Measurements from ENCODE around the gene MMRN1. TPM values are rescaled to one million over a fixed set of nuclear protein-coding genes. Genes with fewer than 3 reads are reported as not detected.

Gene MMRN1
- total RNA-seq, 4 donors from 2014 or later: 0.80 to 58.0 (median 14.8) TPM

DNA sequence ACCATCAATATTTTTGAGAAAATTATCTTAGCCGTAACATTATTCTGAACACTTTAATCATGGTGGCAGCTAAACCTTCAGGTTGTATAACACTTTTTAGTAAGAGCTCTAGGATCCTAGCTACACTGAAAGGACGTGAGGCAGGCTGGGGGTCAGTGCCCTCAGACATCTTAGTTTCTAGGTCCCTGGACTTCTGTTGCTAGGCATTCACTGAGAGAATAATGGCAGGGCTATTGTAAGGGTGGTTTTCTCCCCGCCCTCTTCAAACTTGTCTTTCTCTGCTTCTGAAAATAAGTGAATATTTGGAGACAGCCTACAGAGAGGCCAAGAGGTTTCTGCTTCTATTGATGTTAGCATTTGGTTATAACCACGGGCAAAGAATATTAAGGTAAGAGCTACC lies 15.4 kb upstream of the MMRN1 start:
- Histone ChIP-seq H3K9me3 (no peaks in the 10 kb centered on the region), H3K27ac (no peak overlapping the region), H3K36me3 (no peaks in the 10 kb centered on the region), H3K4me1 (no peaks in the 10 kb centered on the region), H3K27me3 (peaks cover 0 to 4% (median 0%) of the 10 kb centered on the region in 4 donors), H3K4me3 (no peak overlapping the region)
- no peak for DNase-seq
- intact Hi-C loops (cut with DNase I): no loop called here
- 76 to 85% methylated on average over 4 of the region's 4 CpGs for WGBS, 2 donors
- TF ChIP-seq, protein P1, sequence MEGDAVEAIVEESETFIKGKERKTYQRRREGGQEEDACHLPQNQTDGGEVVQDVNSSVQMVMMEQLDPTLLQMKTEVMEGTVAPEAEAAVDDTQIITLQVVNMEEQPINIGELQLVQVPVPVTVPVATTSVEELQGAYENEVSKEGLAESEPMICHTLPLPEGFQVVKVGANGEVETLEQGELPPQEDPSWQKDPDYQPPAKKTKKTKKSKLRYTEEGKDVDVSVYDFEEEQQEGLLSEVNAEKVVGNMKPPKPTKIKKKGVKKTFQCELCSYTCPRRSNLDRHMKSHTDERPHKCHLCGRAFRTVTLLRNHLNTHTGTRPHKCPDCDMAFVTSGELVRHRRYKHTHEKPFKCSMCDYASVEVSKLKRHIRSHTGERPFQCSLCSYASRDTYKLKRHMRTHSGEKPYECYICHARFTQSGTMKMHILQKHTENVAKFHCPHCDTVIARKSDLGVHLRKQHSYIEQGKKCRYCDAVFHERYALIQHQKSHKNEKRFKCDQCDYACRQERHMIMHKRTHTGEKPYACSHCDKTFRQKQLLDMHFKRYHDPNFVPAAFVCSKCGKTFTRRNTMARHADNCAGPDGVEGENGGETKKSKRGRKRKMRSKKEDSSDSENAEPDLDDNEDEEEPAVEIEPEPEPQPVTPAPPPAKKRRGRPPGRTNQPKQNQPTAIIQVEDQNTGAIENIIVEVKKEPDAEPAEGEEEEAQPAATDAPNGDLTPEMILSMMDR (IDR thresholded peaks at IDR 0.05): no peak

DNA sequence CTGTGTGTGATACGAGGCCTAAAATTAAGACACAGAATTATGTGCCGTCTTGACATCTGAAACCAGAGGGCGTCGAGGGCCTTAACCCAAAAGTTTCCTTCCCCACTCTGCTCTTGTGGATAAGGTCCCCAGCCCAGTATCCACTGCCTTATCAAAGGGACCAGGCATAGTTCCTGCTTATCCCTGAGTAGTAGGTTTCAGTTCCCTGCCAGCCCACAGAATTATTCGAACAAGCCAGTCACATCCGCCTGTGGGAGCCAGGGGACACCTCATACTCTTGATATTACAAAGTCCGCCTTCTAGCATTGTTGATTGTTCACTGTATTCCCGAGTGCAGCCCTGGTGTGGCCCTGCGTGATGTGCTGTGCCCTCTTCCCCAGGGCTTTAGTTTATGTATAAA lies 5.4 kb upstream of the MMRN1 start:
- intact Hi-C loops (cut with DNase I): no loop called here
- peaks cover 0 to 4% (median 0%) of the 10 kb centered on the region in 4 donors for H3K27me3 ChIP-seq
- no peaks in the 10 kb centered on the region for H3K4me1 ChIP-seq
- WGBS, 2 donors: 80 to 88% methylated on average over 7 to 8 of the region's 9 CpGs
- no peak overlapping the region for H3K27ac ChIP-seq
- no peak overlapping the region for H3K4me3 ChIP-seq
- no peaks in the 10 kb centered on the region for H3K9me3 ChIP-seq
- no peaks in the 10 kb centered on the region for H3K36me3 ChIP-seq
- no peak for DNase-seq
- no peak for TF ChIP-seq POLR2A (IDR thresholded peaks at IDR 0.05)
- TF ChIP-seq, protein P1 (IDR thresholded peaks at IDR 0.05): no peak

DNA sequence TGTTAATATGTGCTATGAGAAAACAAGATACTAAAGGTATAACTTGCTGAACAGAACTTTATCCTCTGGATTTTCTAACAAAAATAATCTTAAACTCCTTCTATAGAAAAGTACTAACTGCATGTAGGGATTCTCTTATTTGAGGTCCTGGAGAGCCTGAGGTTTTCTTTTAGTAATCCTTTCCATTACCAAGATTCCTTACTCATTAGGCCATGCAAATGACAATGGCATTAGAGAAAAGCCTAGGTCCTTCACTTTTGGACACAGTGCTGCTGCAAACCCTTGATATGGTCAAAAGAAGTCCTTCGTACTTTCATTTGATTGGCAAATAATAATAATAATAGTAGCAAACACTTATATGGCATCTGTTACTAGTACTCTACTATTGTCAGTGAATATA lies 3.2 kb downstream of the MMRN1 start:
- Histone ChIP-seq H3K27ac (no peak overlapping the region), H3K4me1 (no peaks in the 10 kb centered on the region), H3K27me3 (peaks cover 0 to 9% (median 0%) of the 10 kb centered on the region in 4 donors), H3K4me3 (peak overlapping the region in 2 of 4 donors; percentile 22 to 52), H3K36me3 (no peaks in the 10 kb centered on the region), H3K9me3 (no peaks in the 10 kb centered on the region)
- intact Hi-C loops (cut with DNase I): no loop called here
- 80 to 83% methylated on average over 1 of the region's 1 CpG for WGBS, 2 donors
- no peak for TF ChIP-seq POLR2A (IDR thresholded peaks at IDR 0.05)
- TF ChIP-seq, protein P1 (IDR thresholded peaks at IDR 0.05): no peak
- no peak for DNase-seq

DNA sequence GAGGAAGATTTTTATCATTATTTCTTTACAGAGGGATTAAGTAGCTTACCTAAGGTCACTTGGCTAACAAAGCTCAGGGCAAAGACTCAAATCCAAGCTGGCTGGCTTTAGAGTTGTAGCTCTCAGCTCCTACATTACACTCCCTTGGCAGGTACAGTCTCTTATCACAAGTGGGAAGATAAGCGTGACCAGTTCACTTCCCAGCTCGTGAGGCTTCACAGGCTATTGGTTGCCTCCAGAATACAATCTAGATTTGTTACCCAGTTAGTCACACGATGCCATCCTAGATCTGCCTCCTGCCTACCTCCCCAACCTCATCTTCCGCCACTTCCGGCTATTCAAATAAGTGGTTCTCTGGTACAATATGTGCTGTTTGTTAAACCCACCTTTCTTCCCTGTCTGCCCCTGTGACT lies 3.7 kb downstream of the MMRN1 start:
- WGBS, 2 donors: 42 to 55% methylated on average over 5 of the region's 5 CpGs
- DNase-seq: no peak
- H3K4me3 ChIP-seq: peak overlapping the region in 2 of 4 donors; percentile 8 to 52
- H3K4me1 ChIP-seq: no peaks in the 10 kb centered on the region
- no peak overlapping the region for H3K27ac ChIP-seq
- intact Hi-C loops (cut with DNase I): no loop called here
- TF ChIP-seq, protein P1 (IDR thresholded peaks at IDR 0.05): no peak
- no peak for TF ChIP-seq POLR2A (IDR thresholded peaks at IDR 0.05)
- H3K36me3 ChIP-seq: no peaks in the 10 kb centered on the region
- H3K27me3 ChIP-seq: peaks cover 0 to 9% (median 0%) of the 10 kb centered on the region in 4 donors
- no peaks in the 10 kb centered on the region for H3K9me3 ChIP-seq

DNA sequence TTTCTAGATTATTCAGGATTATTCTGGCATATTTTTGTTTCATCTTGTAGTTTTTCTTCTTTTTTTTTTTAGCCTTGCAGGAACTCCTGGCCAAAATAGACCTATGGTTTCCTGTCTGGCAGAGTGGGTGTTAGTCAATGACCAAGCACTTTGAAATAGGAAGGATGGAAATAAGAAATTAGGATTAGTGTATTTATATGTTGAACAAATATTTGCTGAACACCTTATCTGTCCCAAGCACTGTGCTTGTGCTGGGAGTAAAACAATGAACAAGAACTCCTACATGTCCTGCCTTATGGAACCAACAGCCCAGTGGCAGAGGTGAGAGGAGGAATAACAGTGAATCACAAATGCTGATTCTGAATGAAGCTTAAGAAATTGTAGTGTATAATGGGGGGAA lies 4.5 kb downstream of the MMRN1 start:
- H3K27me3 ChIP-seq: peaks cover 0 to 9% (median 0%) of the 10 kb centered on the region in 4 donors
- no peak for DNase-seq
- H3K4me1 ChIP-seq: no peaks in the 10 kb centered on the region
- intact Hi-C loops (cut with DNase I): no loop called here
- no peaks in the 10 kb centered on the region for H3K36me3 ChIP-seq
- no peaks in the 10 kb centered on the region for H3K9me3 ChIP-seq
- no peak overlapping the region for H3K27ac ChIP-seq
- H3K4me3 ChIP-seq: peak overlapping the region in 1 of 4 donors; percentile 1
- no peak for TF ChIP-seq POLR2A (IDR thresholded peaks at IDR 0.05)
- TF ChIP-seq, protein P1 (IDR thresholded peaks at IDR 0.05): no peak

All from esophagus squamous epithelium (tissue), 5 donors.